C4-2B (cell line): ENCODE data around the gene SLC22A1.

Experiments
- ZFX ChIP-seq: fragments of 450-650 bp; IDR thresholded peaks from 2 replicates; pipeline ENCODE4 v1.6.1; 2017
- TF ChIP-seq, protein P1 (sequence below): fragments of 450-650 bp; conservative IDR thresholded peaks from 2 replicates; pipeline ENCODE4 v1.5.1; 2017; ENCODE audit warnings: mild to moderate bottlenecking

DNA sequence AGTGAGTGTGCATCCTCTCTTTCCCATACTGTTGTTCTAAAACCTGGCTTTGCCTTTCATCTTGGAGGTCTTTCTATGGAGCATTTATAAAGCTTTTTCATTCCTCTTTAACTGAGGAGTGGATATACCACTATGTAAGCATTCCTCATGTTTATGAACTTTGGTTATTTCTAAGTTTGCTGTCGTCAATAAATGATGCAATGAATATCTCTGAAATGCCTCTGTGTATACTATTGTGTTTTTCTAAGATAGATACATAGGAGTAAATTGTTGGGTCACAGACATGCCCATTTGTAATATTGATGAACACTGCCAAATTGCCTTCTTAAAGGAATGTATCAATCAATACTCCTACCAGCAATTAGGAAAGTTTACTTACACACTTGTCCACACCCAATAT, 83.1 kb downstream of the SLC22A1 start:
- TF ChIP-seq, protein P1, sequence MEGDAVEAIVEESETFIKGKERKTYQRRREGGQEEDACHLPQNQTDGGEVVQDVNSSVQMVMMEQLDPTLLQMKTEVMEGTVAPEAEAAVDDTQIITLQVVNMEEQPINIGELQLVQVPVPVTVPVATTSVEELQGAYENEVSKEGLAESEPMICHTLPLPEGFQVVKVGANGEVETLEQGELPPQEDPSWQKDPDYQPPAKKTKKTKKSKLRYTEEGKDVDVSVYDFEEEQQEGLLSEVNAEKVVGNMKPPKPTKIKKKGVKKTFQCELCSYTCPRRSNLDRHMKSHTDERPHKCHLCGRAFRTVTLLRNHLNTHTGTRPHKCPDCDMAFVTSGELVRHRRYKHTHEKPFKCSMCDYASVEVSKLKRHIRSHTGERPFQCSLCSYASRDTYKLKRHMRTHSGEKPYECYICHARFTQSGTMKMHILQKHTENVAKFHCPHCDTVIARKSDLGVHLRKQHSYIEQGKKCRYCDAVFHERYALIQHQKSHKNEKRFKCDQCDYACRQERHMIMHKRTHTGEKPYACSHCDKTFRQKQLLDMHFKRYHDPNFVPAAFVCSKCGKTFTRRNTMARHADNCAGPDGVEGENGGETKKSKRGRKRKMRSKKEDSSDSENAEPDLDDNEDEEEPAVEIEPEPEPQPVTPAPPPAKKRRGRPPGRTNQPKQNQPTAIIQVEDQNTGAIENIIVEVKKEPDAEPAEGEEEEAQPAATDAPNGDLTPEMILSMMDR = no peak
- TF ChIP-seq ZFX = no peak
